ENCODE measurements around the gene JPH3. TPM values are rescaled to one million over a fixed set of nuclear protein-coding genes. Genes with fewer than 3 reads are reported as not detected.

Gene JPH3
- total and polyA plus RNA-seq, 2 experiments from 2014 or later = not detected

GRCh38 chr16:87733190-87733589, 130.9 kb downstream of the JPH3 start:
- no peak overlapping the region for H3K9ac ChIP-seq
- WGBS, 2 experiments (ENCODE audit: low coverage in 1 of 2, low lambda C conversion rate in 2 of 2, missing lambda C conversion rate in 2 of 2) = 94 to 95% methylated on average over 11 of the region's 11 CpGs
- no peaks in the 10 kb centered on the region for H3F3A ChIP-seq (ENCODE audit: insufficient read depth)
- H3K36me3 ChIP-seq (ENCODE audit: low read depth) = no peaks in the 10 kb centered on the region
- TF ChIP-seq EZH2 (IDR thresholded peaks at IDR 0.05; ENCODE audit: insufficient read depth, poor library complexity, severe bottlenecking) = no peak
- no peak for TF ChIP-seq EZH2phosphoT487 (IDR thresholded peaks at IDR 0.05; ENCODE audit: insufficient read depth, low read depth)
- H2AFZ ChIP-seq = no peak overlapping the region
- H3K27ac ChIP-seq = no peak overlapping the region
- in situ Hi-C loops (cut with MboI) = no loop called here
- H3K9me3 ChIP-seq (ENCODE audit: low read depth) = no peaks in the 10 kb centered on the region
- H3K4me3 ChIP-seq = no peak overlapping the region
- no peaks in the 10 kb centered on the region for H3K79me2 ChIP-seq (ENCODE audit: insufficient read depth)
- H3K4me2 ChIP-seq (ENCODE audit: unreplicated experiment) = no peak overlapping the region
- no peaks in the 10 kb centered on the region for H3K27me3 ChIP-seq (replicated peaks; ENCODE audit: insufficient read depth)
- no peaks in the 10 kb centered on the region for H4K20me1 ChIP-seq (ENCODE audit: insufficient read depth)
- H3K9me2 ChIP-seq (ENCODE audit: insufficient read depth) = no peaks in the 10 kb centered on the region
- H3K4me1 ChIP-seq (ENCODE audit: insufficient read depth) = no peaks in the 10 kb centered on the region
- DNase-seq = no peak

- TF ChIP-seq EZH2phosphoT487 (IDR thresholded peaks at IDR 0.05; ENCODE audit: insufficient read depth, low read depth) = no peak
- no peak for TF ChIP-seq EZH2 (IDR thresholded peaks at IDR 0.05; ENCODE audit: insufficient read depth, poor library complexity, severe bottlenecking)
Observed at GRCh38 chr16:87734644-87735043, 132.3 kb downstream of the JPH3 start.

GRCh38 chr16:87735270-87736007, 133.1 kb downstream of the JPH3 start:
- in situ Hi-C loops (cut with MboI) = no loop called here
- H3K9ac ChIP-seq = no peak overlapping the region
- no peak overlapping the region for H3K27ac ChIP-seq

More at GRCh38 chr16:87734644-87735043, 132.3 kb downstream of the JPH3 start:
- in situ Hi-C loops (cut with MboI) = no loop called here
- Histone ChIP-seq H3K36me3 (ENCODE audit: low read depth) (no peaks in the 10 kb centered on the region), H4K20me1 (ENCODE audit: insufficient read depth) (no peaks in the 10 kb centered on the region), H3K9me2 (ENCODE audit: insufficient read depth) (no peaks in the 10 kb centered on the region), H3K9me3 (ENCODE audit: low read depth) (no peaks in the 10 kb centered on the region), H3K27me3 (replicated peaks; ENCODE audit: insufficient read depth) (no peaks in the 10 kb centered on the region), H3K4me1 (ENCODE audit: insufficient read depth) (no peaks in the 10 kb centered on the region), H2AFZ (no peak overlapping the region), H3K27ac (no peak overlapping the region), H3K79me2 (ENCODE audit: insufficient read depth) (no peaks in the 10 kb centered on the region), H3F3A (ENCODE audit: insufficient read depth) (no peaks in the 10 kb centered on the region), H3K4me3 (no peak overlapping the region), H3K4me2 (ENCODE audit: unreplicated experiment) (no peak overlapping the region), H3K9ac (no peak overlapping the region)
- DNase-seq = no peak
- 68 to 88% methylated on average over 4 to 14 of the region's 14 CpGs for WGBS, 2 experiments (ENCODE audit: low coverage in 1 of 2, low lambda C conversion rate in 2 of 2, missing lambda C conversion rate in 2 of 2)

GRCh38 chr16:87736008-87736382, 133.7 kb downstream of the JPH3 start:
- TF ChIP-seq EZH2 (IDR thresholded peaks at IDR 0.05; ENCODE audit: insufficient read depth, poor library complexity, severe bottlenecking) = no peak
- no peak for TF ChIP-seq EZH2phosphoT487 (IDR thresholded peaks at IDR 0.05; ENCODE audit: insufficient read depth, low read depth)
- no peaks in the 10 kb centered on the region for H3K36me3 ChIP-seq (ENCODE audit: low read depth)
- WGBS, 2 experiments (ENCODE audit: low coverage in 1 of 2, low lambda C conversion rate in 2 of 2, missing lambda C conversion rate in 2 of 2) = 92 to 97% methylated on average over 12 of the region's 12 CpGs
- in situ Hi-C loops (cut with MboI) = no loop called here
- no peak overlapping the region for H3K9ac ChIP-seq
- H3K9me3 ChIP-seq (ENCODE audit: low read depth) = no peaks in the 10 kb centered on the region
- no peaks in the 10 kb centered on the region for H3K9me2 ChIP-seq (ENCODE audit: insufficient read depth)
- no peak overlapping the region for H3K4me2 ChIP-seq (ENCODE audit: unreplicated experiment)
- no peaks in the 10 kb centered on the region for H4K20me1 ChIP-seq (ENCODE audit: insufficient read depth)
- no peaks in the 10 kb centered on the region for H3F3A ChIP-seq (ENCODE audit: insufficient read depth)
- no peaks in the 10 kb centered on the region for H3K79me2 ChIP-seq (ENCODE audit: insufficient read depth)
- DNase-seq = no peak
- no peak overlapping the region for H2AFZ ChIP-seq
- no peak overlapping the region for H3K4me3 ChIP-seq
- H3K4me1 ChIP-seq (ENCODE audit: insufficient read depth) = 0 out of 2 replicates have a peak, but pooled peaks cover 3% of the 10 kb centered on the region
- no peak overlapping the region for H3K27ac ChIP-seq
- no peaks in the 10 kb centered on the region for H3K27me3 ChIP-seq (replicated peaks; ENCODE audit: insufficient read depth)

More at GRCh38 chr16:87735270-87736007, 133.1 kb downstream of the JPH3 start:
- 86 to 87% methylated on average over 21 to 23 of the region's 23 CpGs for WGBS, 2 experiments (ENCODE audit: low coverage in 1 of 2, low lambda C conversion rate in 2 of 2, missing lambda C conversion rate in 2 of 2)
- H3K79me2 ChIP-seq (ENCODE audit: insufficient read depth) = no peaks in the 10 kb centered on the region
- H3K4me1 ChIP-seq (ENCODE audit: insufficient read depth) = no peaks in the 10 kb centered on the region
- H3K36me3 ChIP-seq (ENCODE audit: low read depth) = no peaks in the 10 kb centered on the region
- no peak overlapping the region for H2AFZ ChIP-seq
- no peaks in the 10 kb centered on the region for H3K9me3 ChIP-seq (ENCODE audit: low read depth)
- H3K9me2 ChIP-seq (ENCODE audit: insufficient read depth) = no peaks in the 10 kb centered on the region
- TF ChIP-seq EZH2phosphoT487 (IDR thresholded peaks at IDR 0.05; ENCODE audit: insufficient read depth, low read depth) (no peak), EZH2 (IDR thresholded peaks at IDR 0.05; ENCODE audit: insufficient read depth, poor library complexity, severe bottlenecking) (no peak)
- DNase-seq = no peak
- no peak overlapping the region for H3K4me3 ChIP-seq
- H3K4me2 ChIP-seq (ENCODE audit: unreplicated experiment) = no peak overlapping the region
- no peaks in the 10 kb centered on the region for H4K20me1 ChIP-seq (ENCODE audit: insufficient read depth)
- no peaks in the 10 kb centered on the region for H3K27me3 ChIP-seq (replicated peaks; ENCODE audit: insufficient read depth)
- H3F3A ChIP-seq (ENCODE audit: insufficient read depth) = no peaks in the 10 kb centered on the region
